Mucosa of rectum (tissue), 2 donors: ENCODE results near the gene GRB2.
"Not testable (repeated sequence)": the region's sequence is repeated elsewhere in the genome, so short reads cannot be mapped to it uniquely, and the experiment has no call there.

Experiments
- H3K27ac ChIP-seq, 2 donors: one replicate each; pipeline ENCODE4 v1.7.0; 2013; ENCODE audit warnings: inconsistent platforms in 2 of 2, low read depth in 2 of 2, low read length in 2 of 2
- H3K27me3 ChIP-seq, 2 donors: one replicate each; pipeline ENCODE4 v1.7.0; 2013; ENCODE audit warnings: low read length in 2 of 2; ENCODE audit not compliant: control insufficient read depth in 2 of 2, insufficient read depth in 2 of 2
- H3K36me3 ChIP-seq, 2 donors: one replicate each; pipeline ENCODE4 v1.7.0; 2013; ENCODE audit warnings: low read length in 2 of 2; ENCODE audit not compliant: control insufficient read depth in 2 of 2, insufficient read depth in 2 of 2
- H3K4me1 ChIP-seq, 2 donors: one replicate each; pipeline ENCODE4 v1.7.0; 2013; ENCODE audit warnings: low read length in 2 of 2, mild to moderate bottlenecking in 1 of 2; ENCODE audit not compliant: control insufficient read depth in 2 of 2, insufficient read depth in 2 of 2
- H3K4me3 ChIP-seq, 2 donors: one replicate each; pipeline ENCODE4 v1.7.0; 2013; ENCODE audit warnings: low read length in 2 of 2
- H3K9ac ChIP-seq, 2 donors: one replicate each; pipeline ENCODE4 v1.7.0; 2013; ENCODE audit warnings: low read length in 2 of 2, low read depth in 1 of 2, mild to moderate bottlenecking in 1 of 2
- H3K9me3 ChIP-seq, 2 donors: one replicate each; pipeline ENCODE4 v1.7.0; 2013; ENCODE audit warnings: low read length in 2 of 2; ENCODE audit not compliant: control insufficient read depth in 2 of 2
- donor health status: healthy.
- donor health status: Normal muscosa, but diverticular disease.

GRB2 gene

GRCh38 chr17:75292810-75293448 is 112.5 kb downstream of the GRB2 start:
- peaks cover 8 to 10% of the 10 kb centered on the region in 2 donors for H3K4me1 ChIP-seq
- not testable (repeated sequence) for H3K4me3 ChIP-seq, H3K36me3 ChIP-seq, H3K27ac ChIP-seq, H3K9ac ChIP-seq, H3K9me3 ChIP-seq, H3K27me3 ChIP-seq

GRCh38 chr17:75289832-75290337 is 115.6 kb downstream of the GRB2 start:
- peak overlapping the region; percentile 93 to 96 for H3K27ac ChIP-seq
- peaks cover 12 to 16% of the 10 kb centered on the region in 2 donors for H3K36me3 ChIP-seq

GRCh38 chr17:75289115-75289831 is 116.2 kb downstream of the GRB2 start, which contains the start of gene SLC25A19:
TSS of gene SLC25A19 (minus strand) at chr17:75289433. CDS start at chr17:75286764, 2,669 bp downstream.
- Histone ChIP-seq H3K9me3 (no peaks in the 10 kb centered on the region), H3K36me3 (peaks cover 12 to 16% of the 10 kb centered on the region in 2 donors), H3K27me3 (no peaks in the 10 kb centered on the region), H3K4me3 (peak within 1 kb of the TSS; percentile 83 to 94), H3K4me1 (peaks cover 8% of the 10 kb centered on the region in 2 donors), H3K27ac (peak within 1 kb of the TSS; percentile 93 to 96), H3K9ac (peak within 1 kb of the TSS; percentile 78 to 88)

More at GRCh38 chr17:75289832-75290337, 115.6 kb downstream of the GRB2 start:
- Histone ChIP-seq H3K9me3 (no peaks in the 10 kb centered on the region), H3K9ac (peak overlapping the region; percentile 78 to 88), H3K27me3 (no peaks in the 10 kb centered on the region), H3K4me1 (peaks cover 8% of the 10 kb centered on the region in 2 donors), H3K4me3 (peak overlapping the region; percentile 83 to 94)

- H3K4me1 ChIP-seq: peaks cover 8% of the 10 kb centered on the region in 2 donors
- H3K36me3 ChIP-seq: peaks cover 12 to 16% of the 10 kb centered on the region in 2 donors
- peak overlapping the region; percentile 78 to 88 for H3K9ac ChIP-seq
- peak overlapping the region; percentile 93 to 96 for H3K27ac ChIP-seq
- no peaks in the 10 kb centered on the region for H3K27me3 ChIP-seq
- no peaks in the 10 kb centered on the region for H3K9me3 ChIP-seq
- peak overlapping the region; percentile 83 to 94 for H3K4me3 ChIP-seq
Measured at GRCh38 chr17:75288770-75289114, 116.7 kb downstream of the GRB2 start.

- Histone ChIP-seq H3K9ac (peak overlapping the region; percentile 24 to 88), H3K4me3 (peak overlapping the region; percentile 83 to 94), H3K36me3 (peaks cover 13 to 16% of the 10 kb centered on the region in 2 donors), H3K4me1 (peaks cover 8% of the 10 kb centered on the region in 2 donors), H3K9me3 (no peaks in the 10 kb centered on the region), H3K27me3 (no peaks in the 10 kb centered on the region), H3K27ac (peak overlapping the region; percentile 93 to 96)
Measured at GRCh38 chr17:75288359-75288758, 117.1 kb downstream of the GRB2 start.

- H3K27ac ChIP-seq: no peak overlapping the region
- no peak overlapping the region for H3K9ac ChIP-seq
- H3K4me3 ChIP-seq: no peak overlapping the region
- peaks cover 16% of the 10 kb centered on the region in 2 donors for H3K36me3 ChIP-seq
- peaks cover 8% of the 10 kb centered on the region in 2 donors for H3K4me1 ChIP-seq
- H3K9me3 ChIP-seq: no peaks in the 10 kb centered on the region
- H3K27me3 ChIP-seq: no peaks in the 10 kb centered on the region
Measured at GRCh38 chr17:75287221-75287620, 118.3 kb downstream of the GRB2 start.

- Histone ChIP-seq H3K9me3 (no peaks in the 10 kb centered on the region), H3K9ac (no peak overlapping the region), H3K4me1 (peaks cover 5 to 8% of the 10 kb centered on the region in 2 donors), H3K27me3 (no peaks in the 10 kb centered on the region), H3K27ac (no peak overlapping the region), H3K36me3 (peaks cover 21 to 22% of the 10 kb centered on the region in 2 donors), H3K4me3 (no peak overlapping the region)
Measured at GRCh38 chr17:75285123-75285522, 120.4 kb downstream of the GRB2 start.

- not testable (repeated sequence) for H3K9ac ChIP-seq, H3K4me1 ChIP-seq, H3K4me3 ChIP-seq, H3K9me3 ChIP-seq, H3K27me3 ChIP-seq, H3K27ac ChIP-seq
- H3K36me3 ChIP-seq: peaks cover 12 to 17% of the 10 kb centered on the region in 2 donors
Measured at GRCh38 chr17:75280189-75280588, 125.3 kb downstream of the GRB2 start.

- H3K4me1 ChIP-seq: no peaks in the 10 kb centered on the region
- H3K9me3 ChIP-seq: no peaks in the 10 kb centered on the region
- no peak overlapping the region for H3K27ac ChIP-seq
- no peaks in the 10 kb centered on the region for H3K27me3 ChIP-seq
- H3K36me3 ChIP-seq: peaks cover 14 to 17% of the 10 kb centered on the region in 2 donors
- no peak overlapping the region for H3K9ac ChIP-seq
- no peak overlapping the region for H3K4me3 ChIP-seq
Measured at GRCh38 chr17:75277664-75278071, 127.8 kb downstream of the GRB2 start.
